Hepatocyte (in vitro differentiated cells): Measurements from ENCODE around the gene GRK4. TPM values are rescaled to one million over a fixed set of nuclear protein-coding genes. Genes with fewer than 3 reads are reported as not detected.

Experiments
- DNase-seq: peaks from one replicate; pipeline ENCODE4 v3.0.0-alpha.2; 2016; ENCODE audit warnings: low spot score
- H2AFZ ChIP-seq: fragments of 200-600 bp; sonication (generic); 2 replicates; pipeline ENCODE4 v1.6.0; 2016; ENCODE audit warnings: antibody characterized with exemption, mild to moderate bottlenecking
- H3K27ac ChIP-seq: fragments of 200-600 bp; sonication (generic); 2 replicates; pipeline ENCODE4 v1.5.1; 2016; ENCODE audit warnings: mild to moderate bottlenecking
- H3K27me3 ChIP-seq: fragments of 200-600 bp; sonication (generic); 2 replicates; pipeline ENCODE4 v1.6.1; 2016
- H3K36me3 ChIP-seq: fragments of 200-600 bp; sonication (generic); replicated peaks from 2 replicates; pipeline ENCODE4 v1.5.1; 2016; ENCODE audit warnings: low read depth; ENCODE audit not compliant: insufficient read depth
- H3K4me1 ChIP-seq: fragments of 200-600 bp; sonication (generic); 2 replicates; pipeline ENCODE4 v1.5.1; 2016; ENCODE audit warnings: mild to moderate bottlenecking, moderate library complexity; ENCODE audit not compliant: insufficient read depth
- H3K4me2 ChIP-seq: fragments of 200-600 bp; sonication (generic); 2 replicates; pipeline ENCODE4 v1.6.0; 2016
- H3K4me3 ChIP-seq: fragments of 200-600 bp; sonication (generic); 2 replicates; pipeline ENCODE4 v1.5.1; 2016; ENCODE audit warnings: mild to moderate bottlenecking
- H3K79me2 ChIP-seq: fragments of 200-600 bp; sonication (generic); 2 replicates; pipeline ENCODE4 v1.6.0; 2017; ENCODE audit warnings: mild to moderate bottlenecking
- H3K9me2 ChIP-seq: fragments of 200-600 bp; sonication (generic); replicated peaks from 2 replicates; pipeline ENCODE4 v1.6.0; 2017; ENCODE audit warnings: mild to moderate bottlenecking; ENCODE audit not compliant: insufficient read depth
- H3K9me3 ChIP-seq: fragments of 200-600 bp; sonication (generic); 2 replicates; pipeline ENCODE4 v1.5.1; 2016; ENCODE audit warnings: low read depth, mild to moderate bottlenecking
- H4K20me1 ChIP-seq: fragments of 200-600 bp; sonication (generic); 2 replicates; pipeline ENCODE4 v1.6.0; 2016; ENCODE audit warnings: mild to moderate bottlenecking; ENCODE audit not compliant: insufficient read depth, poor library complexity, severe bottlenecking
- EZH2 ChIP-seq: fragments of 200-600 bp; sonication (generic); IDR thresholded peaks from 2 replicates; pipeline ENCODE4 v1.6.1; 2016; ENCODE audit warnings: antibody characterized with exemption, mild to moderate bottlenecking, borderline replicate concordance
- EZH2phosphoT487 ChIP-seq: fragments of 200-600 bp; sonication (generic); IDR thresholded peaks from one replicate; pipeline ENCODE4 v1.6.1; 2018; ENCODE audit warnings: antibody characterized with exemption, mild to moderate bottlenecking, low read depth, moderate library complexity; ENCODE audit not compliant: unreplicated experiment, severe bottlenecking
- WGBS: methylation state at CpG from one replicate; pipeline ENCODE4 v1.1.6; 2016; ENCODE audit warnings: low lambda C conversion rate; ENCODE audit errors: missing lambda C conversion rate; 5-methylcytosine and 5-hydroxymethylcytosine counted together
- polyA plus RNA-seq: library from polyadenylated mRNA; unstranded; fragments of >200 nt; fragmentation: Nextera tagmentation; extraction: Ambion mirVana; gene quantifications from 2 replicates; pipeline ENCODE4 v1.2.1, GENCODE V29; 2016
- total RNA-seq: library from RNA; depleted of rRNA; stranded (reverse); fragments of >200 nt; gene quantifications from 2 replicates; pipeline ENCODE4 v1.2.3, GENCODE V29; 2014
- TF ChIP-seq, protein P1 (sequence below): fragments of 200-600 bp; sonication (generic); IDR thresholded peaks from 2 replicates; pipeline ENCODE4 v1.5.1; 2016; ENCODE audit warnings: antibody characterized with exemption, mild to moderate bottlenecking; ENCODE audit not compliant: poor library complexity

Gene GRK4
- total and polyA plus RNA-seq, 2 experiments from 2014 or later = 4.9 to 6.1 TPM

DNA sequence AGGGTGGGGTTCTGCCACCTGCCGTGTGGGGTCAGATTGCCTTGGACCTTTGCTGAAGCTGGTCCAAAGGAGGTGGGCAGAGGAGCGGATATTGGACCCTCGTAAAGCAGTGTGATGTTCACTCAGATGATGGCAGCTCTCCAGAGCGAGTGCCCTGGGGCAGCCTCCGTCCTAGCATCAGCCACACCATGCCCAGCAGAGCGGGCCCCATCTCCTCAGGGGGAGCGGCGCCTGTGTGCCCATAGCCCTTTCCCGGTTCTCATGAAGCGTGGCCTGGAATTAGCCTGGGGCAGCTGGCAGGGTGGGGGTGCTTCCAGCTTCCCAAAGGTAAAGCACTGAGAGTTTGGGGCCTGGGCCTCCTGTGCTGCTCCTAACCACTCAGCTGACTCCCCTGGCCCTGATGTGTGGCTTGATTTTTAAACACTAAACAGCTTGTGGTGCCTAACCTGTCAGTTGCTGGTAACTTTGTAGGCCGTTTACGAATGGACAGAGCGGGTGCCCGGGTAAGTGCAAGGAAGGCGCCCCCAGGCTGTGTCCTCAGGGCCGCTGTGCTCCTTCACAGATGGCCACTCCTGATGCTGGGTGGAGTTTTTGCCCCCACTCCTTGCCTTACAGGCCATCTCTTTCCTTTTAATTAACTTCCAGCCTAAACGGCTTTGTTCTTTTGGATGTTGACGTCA, 36.2 kb upstream of the GRK4 start:
- Histone ChIP-seq H3K4me3 (no peak overlapping the region), H3K4me2 (no peak overlapping the region), H3K4me1 (peaks cover 26% of the 10 kb centered on the region), H2AFZ (no peak overlapping the region), H3K9me3 (no peaks in the 10 kb centered on the region), H3K36me3 (no peaks in the 10 kb centered on the region), H3K79me2 (peaks cover 22% of the 10 kb centered on the region), H3K9me2 (no peaks in the 10 kb centered on the region), H3K27ac (no peak overlapping the region), H3K27me3 (no peaks in the 10 kb centered on the region), H4K20me1 (peaks cover 3% of the 10 kb centered on the region)
- no peak for DNase-seq
- TF ChIP-seq, protein P1, sequence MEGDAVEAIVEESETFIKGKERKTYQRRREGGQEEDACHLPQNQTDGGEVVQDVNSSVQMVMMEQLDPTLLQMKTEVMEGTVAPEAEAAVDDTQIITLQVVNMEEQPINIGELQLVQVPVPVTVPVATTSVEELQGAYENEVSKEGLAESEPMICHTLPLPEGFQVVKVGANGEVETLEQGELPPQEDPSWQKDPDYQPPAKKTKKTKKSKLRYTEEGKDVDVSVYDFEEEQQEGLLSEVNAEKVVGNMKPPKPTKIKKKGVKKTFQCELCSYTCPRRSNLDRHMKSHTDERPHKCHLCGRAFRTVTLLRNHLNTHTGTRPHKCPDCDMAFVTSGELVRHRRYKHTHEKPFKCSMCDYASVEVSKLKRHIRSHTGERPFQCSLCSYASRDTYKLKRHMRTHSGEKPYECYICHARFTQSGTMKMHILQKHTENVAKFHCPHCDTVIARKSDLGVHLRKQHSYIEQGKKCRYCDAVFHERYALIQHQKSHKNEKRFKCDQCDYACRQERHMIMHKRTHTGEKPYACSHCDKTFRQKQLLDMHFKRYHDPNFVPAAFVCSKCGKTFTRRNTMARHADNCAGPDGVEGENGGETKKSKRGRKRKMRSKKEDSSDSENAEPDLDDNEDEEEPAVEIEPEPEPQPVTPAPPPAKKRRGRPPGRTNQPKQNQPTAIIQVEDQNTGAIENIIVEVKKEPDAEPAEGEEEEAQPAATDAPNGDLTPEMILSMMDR = no peak
- TF ChIP-seq EZH2phosphoT487 = no peak
- no peak for TF ChIP-seq EZH2
- WGBS = 95% methylated on average over 18 of the region's 18 CpGs

DNA sequence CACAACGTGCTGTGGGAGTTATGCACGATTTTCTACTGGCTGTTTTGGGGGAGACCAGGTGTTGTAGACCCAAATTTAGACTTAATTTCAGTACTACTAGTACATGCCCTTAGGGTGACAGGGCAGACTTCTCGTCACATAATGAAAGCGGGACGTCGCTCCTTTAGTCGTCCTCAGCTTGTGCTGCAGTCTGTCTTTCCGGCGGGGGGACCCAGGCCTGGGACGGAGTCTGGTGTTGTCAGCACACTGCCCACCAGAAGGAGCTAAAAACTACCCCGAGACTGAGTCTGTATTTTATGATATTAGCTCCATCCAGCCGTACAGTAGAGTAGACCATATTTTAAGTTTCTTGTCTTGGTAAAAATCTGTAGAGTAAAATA, 35.7 kb upstream of the GRK4 start:
- Histone ChIP-seq H3K4me3 (no peak overlapping the region), H3K27me3 (no peaks in the 10 kb centered on the region), H3K27ac (no peak overlapping the region), H3K9me3 (no peaks in the 10 kb centered on the region), H3K9me2 (no peaks in the 10 kb centered on the region), H3K79me2 (peaks cover 19% of the 10 kb centered on the region), H3K4me1 (peaks cover 21% of the 10 kb centered on the region), H4K20me1 (peaks cover 3% of the 10 kb centered on the region), H3K4me2 (no peak overlapping the region), H3K36me3 (no peaks in the 10 kb centered on the region), H2AFZ (no peak overlapping the region)
- WGBS = 98% methylated on average over 12 of the region's 12 CpGs
- TF ChIP-seq, protein P1 = no peak
- no peak for TF ChIP-seq EZH2phosphoT487
- TF ChIP-seq EZH2 = no peak
- DNase-seq = no peak

- no peaks in the 10 kb centered on the region for H3K9me3 ChIP-seq
- H3K36me3 ChIP-seq = no peaks in the 10 kb centered on the region
- H4K20me1 ChIP-seq = peaks cover 2% of the 10 kb centered on the region
- H3K4me1 ChIP-seq = peaks cover 18% of the 10 kb centered on the region
- DNase-seq = peak; percentile 69
- TF ChIP-seq EZH2phosphoT487 (no peak), EZH2 (no peak)
- TF ChIP-seq, protein P1 = no peak
- no peaks in the 10 kb centered on the region for H3K27me3 ChIP-seq
- H2AFZ ChIP-seq = no peak overlapping the region
- H3K4me2 ChIP-seq = no peak overlapping the region
- peak overlapping the region; percentile 81 for H3K27ac ChIP-seq
- H3K79me2 ChIP-seq = peaks cover 19% of the 10 kb centered on the region
- no peaks in the 10 kb centered on the region for H3K9me2 ChIP-seq
- 79% methylated on average over 28 of the region's 32 CpGs for WGBS
- H3K4me3 ChIP-seq = no peak overlapping the region
These were observed 34.9 kb upstream of the GRK4 start for GRCh38 chr4:2928242-2929176.
